Dermis blood vessel endothelial cell (primary cell): ENCODE measurements around the gene ZNF76. TPM values are rescaled to one million over a fixed set of nuclear protein-coding genes. Genes with fewer than 3 reads are reported as not detected.

ENCODE experiments used
- DNase-seq: peaks from one replicate; pipeline ENCODE4 v3.0.0; 2010
- total RNA-seq: library from RNA; depleted of rRNA; stranded (reverse); fragments of >200 nt; gene quantifications from 2 replicates; pipeline ENCODE4 v1.2.3, GENCODE V29; 2014

The ZNF76 gene
- total RNA-seq, 1 donor from 2014 or later = 27.7 TPM

DNA sequence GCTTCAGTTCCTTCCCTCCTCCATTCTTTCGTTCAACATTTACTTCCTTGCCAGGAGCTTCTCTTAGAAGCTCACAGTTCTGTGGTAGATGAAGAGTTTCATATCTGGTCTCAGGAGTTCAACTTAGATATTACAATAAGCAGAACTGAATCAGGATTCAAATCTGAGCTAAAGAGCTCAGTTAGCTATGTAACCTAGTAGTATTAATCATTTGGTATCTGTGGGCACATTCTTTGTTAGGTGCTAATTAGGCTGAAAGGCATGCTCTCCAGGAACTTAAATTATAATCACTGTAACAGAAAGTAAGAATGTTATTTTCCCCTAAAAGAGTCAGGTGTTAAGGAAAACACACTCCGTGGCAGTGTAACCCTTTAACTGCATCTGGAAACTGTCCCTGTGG is 8.4 kb downstream of the ZNF76 start:
- no peak for DNase-seq

DNA sequence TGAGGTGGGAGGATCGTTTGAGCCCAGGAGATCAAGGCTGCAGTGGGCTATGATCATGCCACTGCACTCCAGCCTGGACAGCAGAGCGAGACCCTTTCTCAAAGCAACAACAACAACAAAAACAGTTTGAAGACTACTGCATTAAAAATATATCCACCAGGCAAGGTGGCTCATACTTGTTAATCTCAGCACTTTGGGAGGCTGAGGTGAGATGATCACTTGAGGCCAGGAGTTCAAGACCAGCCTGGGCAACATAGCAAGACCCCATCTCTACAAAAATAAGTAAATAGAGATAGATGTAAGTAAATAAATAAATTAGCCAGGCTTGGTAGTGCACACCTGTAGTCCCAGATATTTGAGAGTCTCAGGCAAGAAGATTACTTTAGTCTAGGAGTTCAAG is 12.5 kb downstream of the ZNF76 start:
- DNase-seq = no peak

DNA sequence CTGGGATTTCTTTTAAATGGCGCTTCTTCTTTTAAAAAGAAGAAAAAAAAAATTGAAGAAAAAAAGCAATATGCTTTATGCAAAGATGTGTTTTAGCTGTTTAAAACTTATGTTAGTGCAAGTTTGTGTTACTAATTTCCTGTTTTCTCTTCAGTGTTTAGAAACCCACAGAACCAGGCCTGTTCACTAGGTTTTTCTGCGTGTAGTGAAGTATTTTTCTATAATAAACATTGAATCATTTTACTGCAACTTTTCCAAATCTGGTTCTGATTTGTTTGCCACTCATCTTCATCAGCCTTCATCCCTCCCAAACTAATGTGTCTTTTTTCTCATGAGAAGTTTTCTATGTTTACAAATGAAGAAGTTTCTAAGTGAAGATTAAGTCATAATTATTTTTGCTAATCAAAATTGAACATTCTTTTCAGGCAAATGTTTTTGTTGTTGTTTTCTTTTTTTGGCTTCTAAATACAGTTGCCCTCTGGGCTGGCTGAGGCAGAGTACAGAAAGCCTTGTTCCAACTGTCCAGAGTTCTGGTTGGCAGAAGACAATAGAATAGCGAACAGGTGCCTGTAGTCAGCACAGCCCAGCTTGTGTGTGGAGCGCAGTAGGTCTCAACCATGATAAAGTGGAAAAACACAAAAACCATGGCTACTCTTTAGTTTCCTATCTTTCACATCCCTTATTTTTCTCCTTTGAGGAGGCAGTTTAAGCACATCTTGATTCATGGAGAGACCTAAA is 14.5 kb downstream of the ZNF76 start:
- no peak for DNase-seq

DNA sequence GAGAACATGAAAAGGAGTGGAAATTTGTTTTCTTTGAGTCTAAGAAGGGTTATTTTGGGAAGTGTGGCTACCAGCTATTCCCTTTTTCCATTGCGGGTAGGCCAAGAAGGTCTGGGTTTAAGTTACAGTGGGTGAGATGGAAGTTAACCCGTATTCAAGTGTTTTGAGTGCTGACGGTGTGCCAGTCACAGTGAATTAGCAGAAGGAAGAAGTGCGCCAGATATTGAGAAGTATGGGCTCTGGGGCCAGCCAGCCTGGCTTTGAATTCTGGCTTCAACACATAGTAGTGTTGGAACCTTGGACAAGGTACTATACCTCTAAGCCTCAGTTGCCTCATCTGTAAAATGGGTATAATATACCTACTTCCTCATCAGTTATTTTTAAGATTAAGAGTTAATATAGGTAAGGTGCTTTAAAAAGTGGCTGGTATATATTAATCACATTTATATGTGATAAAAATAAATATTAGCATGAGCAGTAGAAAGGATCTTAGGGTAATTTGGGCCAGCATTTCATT is 16.3 kb downstream of the ZNF76 start:
- DNase-seq = no peak

DNA sequence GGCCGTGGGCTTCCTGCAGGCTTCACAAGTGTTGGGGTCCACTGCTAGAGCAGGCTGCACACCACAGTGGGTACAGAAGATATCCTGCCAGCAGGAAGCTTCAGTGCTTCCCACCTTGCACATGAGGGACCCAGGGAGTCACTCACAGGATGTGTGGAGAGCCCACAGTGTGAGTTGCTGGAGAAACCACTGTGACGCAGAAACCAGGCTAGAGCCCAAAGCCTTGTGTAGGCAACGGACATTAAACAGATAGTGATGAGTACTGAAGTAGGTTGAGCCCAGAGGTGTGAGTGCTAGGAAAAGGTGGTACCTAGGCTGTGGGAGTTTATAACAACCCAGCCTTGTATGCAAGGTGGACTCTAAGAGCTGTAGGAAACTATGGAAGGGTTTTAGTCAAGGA is 19.2 kb downstream of the ZNF76 start:
- no peak for DNase-seq

DNA sequence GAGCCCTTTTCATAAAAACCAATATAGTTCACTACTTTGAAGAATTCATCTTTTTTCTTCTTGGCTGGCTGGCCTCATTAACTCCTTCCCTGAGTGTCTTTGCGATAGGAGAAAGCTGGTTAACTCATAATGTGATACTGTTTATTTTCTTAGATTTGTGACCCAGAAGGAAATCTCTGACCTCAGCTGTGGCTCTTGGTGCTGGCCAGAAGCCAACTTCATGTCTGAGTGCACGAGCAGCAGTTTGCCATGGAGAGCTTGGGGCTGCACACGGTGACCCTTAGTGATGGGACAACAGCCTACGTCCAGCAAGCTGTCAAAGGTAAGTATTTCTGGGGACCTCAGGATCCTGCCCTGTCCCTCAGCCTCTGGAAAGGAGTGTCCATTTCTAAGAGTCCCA is 21.4 kb downstream of the ZNF76 start:
- DNase-seq = peak; percentile 66

DNA sequence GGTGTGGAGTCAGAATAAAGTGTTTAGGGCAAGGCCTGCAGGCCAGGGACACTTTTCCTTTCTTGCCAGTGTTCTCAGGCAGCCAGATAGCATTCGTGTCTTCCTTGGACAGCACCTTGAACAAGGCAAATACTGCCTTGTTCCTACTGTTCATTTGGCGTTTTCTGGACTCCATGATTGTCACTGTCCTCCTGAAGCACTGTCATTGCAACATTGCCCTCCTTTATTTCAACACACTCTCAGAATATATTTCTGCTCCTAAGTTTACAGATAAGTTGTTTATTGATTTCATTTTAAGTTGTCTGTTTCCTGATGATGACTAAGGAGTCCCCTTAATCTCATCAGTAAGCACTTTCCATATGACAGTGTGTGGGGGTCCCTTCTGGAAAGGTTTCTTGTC is 22.9 kb downstream of the ZNF76 start:
- no peak for DNase-seq

DNA sequence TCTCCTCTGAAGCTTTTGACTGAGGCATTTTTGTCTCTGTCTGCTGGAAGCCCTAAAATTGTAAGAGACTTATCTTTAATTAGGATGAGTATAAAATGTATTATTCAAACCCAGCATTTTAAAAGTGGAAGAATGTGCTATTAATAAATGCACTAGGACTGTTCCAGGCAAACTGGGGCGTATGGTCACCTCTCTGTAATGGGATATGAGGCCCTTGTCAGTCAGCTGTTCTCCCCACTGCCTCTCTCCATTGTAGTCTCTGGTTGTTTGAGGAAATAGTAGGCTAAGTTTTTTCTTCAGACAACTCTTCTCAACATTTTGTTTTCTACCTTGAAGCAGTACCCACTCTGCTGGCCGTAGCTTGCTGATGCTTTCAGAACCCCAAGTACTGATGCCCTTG is 23.8 kb downstream of the ZNF76 start:
- no peak for DNase-seq

DNA sequence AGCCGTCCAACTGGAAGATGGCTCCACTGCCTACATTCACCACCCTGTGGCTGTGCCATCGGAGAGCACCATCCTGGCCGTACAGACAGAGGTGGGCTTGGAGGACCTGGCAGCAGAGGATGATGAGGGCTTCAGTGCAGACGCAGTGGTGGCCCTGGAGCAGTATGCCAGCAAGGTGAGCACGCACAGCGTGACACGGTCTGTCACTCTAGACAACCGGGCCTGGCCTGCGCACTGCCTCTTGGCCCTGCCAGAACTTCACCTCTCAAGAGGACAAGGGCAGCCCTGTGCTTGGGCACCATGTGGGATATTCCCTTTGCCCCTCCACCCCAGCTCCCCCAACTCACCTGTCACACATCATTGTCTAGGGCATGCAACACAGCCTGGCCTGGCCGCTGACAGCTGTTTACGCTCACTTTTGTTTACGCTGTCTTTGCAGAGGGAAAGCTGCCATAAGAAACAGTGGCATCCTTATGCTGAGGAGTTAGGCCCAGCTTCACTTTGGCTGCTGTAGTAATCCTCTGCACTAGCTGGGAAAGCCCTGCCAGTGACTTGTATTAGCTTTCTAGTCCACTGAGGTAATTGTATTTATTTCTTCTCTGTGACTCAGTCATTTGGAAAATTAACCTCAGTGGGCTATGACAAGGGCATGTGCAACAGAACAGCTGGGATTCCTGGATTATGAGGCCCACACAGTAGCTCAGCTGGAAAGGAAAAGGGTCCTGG is 28.3 kb downstream of the ZNF76 start:
- no peak for DNase-seq

DNA sequence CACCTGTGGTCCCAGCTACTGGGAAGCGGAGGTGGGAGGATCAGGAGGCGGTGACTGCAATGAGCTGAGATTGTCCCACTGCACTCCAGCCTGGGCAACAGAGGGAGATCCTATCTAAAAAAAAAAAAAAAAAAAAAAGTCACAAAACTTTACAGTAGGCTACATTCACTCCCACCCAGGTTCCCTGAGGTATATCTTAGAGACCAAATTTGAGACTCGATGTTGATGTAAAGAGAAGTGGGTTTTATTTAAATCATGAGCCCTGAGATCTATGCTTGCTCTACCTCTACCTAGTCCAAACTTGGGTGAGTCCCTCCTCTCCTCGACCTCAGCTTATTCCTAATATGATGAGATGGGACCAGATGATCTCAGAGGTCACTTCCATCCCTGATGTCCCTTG is 29.3 kb downstream of the ZNF76 start:
- no peak for DNase-seq

DNA sequence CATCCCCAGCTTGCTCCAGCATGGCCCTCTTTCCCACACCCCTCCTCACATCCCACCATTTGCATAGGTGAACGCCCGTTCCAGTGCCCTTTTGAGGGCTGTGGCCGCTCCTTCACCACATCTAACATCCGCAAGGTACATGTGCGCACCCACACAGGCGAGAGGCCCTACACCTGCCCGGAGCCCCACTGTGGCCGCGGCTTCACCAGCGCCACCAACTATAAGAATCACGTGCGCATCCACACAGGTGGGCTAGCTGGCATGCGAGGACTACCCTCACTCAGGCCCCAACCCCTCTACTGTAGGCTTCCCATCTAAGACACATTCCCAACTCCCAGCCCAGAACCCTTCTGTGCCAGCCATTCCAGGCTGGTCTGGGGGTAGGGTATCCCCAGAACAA is 32.0 kb downstream of the ZNF76 start:
- DNase-seq = no peak

DNA sequence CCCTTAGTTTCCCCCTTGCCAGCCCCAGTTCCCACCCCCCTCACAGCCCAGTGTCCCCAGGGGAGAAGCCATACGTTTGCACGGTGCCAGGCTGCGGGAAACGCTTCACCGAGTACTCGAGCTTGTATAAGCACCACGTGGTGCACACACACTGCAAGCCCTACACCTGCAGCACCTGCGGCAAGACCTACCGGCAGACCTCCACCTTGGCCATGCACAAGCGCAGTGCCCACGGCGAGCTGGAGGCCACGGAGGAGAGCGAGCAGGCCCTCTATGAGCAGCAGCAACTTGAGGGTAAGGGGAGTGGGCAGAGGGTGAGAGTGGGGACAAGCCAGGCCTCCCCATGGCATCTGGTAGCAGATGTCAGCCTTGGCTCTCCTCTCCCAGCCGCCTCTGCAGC is 33.0 kb downstream of the ZNF76 start:
- no peak for DNase-seq

DNA sequence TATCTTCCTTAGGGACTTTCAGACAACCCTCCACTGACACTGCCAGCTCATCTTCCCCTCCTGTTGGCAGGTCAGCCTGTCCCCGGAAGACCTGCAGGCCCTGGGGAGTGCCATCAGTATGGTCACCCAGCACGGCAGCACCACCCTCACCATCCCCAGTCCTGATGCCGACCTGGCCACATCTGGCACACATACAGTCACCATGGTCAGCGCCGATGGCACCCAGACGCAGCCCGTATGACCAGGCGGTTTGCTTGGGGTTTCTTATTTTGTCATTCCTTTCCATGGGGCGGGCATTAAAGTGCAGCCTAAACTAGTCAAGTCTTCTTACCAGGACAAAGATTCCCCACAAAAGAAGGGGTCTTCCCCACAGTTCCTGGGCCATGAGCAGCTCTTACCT is 34.1 kb downstream of the ZNF76 start:
- DNase-seq = no peak

DNA sequence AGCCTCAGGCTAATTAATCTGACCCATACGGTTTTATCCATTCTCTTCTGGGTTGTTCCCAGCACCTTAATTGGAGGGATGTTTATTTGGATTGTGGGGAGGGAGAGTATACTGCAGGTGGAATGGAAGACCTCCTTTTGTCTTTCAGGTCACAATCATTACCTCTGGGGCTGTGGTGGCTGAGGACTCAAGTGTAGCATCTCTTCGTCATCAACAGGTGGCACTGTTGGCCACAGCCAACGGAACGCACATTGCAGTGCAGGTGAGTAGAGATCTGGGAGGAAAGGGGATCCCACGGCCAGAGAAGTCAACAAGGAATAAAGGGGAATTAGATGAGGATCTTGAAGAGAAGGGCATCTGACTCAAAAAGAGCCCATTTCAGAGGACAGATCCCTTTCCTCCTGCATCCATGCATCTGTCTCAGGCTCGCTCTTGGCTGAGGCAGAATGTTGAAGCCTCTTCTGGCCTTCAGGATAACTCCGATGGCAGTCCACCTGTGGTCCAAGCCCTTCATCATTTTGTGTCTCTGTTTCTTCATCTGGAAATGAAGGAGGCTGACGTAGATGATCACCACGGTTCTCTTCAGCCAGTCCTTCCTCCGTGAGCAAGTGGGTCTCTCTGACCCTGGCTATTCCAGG is 34.9 kb downstream of the ZNF76 start:
- peak; percentile 68 for DNase-seq

DNA sequence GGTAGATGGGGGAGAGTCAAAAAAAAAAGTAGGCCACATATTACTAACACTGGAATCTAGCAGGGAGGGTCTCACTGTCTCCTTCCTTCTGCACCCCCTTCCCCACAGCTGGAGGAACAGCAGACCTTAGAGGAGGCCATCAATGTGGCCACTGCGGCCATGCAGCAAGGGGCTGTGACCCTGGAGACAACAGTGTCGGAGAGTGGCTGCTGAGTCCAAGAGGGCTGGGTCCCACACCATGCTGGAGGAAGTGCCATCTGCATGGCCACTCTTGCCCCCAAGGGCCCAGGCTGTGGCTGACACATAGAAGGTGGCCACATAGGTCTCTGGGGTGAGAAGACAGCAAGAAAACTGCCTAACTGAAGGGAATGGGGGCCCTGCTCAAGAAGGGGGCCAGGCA is 35.5 kb downstream of the ZNF76 start:
- no peak for DNase-seq

DNA sequence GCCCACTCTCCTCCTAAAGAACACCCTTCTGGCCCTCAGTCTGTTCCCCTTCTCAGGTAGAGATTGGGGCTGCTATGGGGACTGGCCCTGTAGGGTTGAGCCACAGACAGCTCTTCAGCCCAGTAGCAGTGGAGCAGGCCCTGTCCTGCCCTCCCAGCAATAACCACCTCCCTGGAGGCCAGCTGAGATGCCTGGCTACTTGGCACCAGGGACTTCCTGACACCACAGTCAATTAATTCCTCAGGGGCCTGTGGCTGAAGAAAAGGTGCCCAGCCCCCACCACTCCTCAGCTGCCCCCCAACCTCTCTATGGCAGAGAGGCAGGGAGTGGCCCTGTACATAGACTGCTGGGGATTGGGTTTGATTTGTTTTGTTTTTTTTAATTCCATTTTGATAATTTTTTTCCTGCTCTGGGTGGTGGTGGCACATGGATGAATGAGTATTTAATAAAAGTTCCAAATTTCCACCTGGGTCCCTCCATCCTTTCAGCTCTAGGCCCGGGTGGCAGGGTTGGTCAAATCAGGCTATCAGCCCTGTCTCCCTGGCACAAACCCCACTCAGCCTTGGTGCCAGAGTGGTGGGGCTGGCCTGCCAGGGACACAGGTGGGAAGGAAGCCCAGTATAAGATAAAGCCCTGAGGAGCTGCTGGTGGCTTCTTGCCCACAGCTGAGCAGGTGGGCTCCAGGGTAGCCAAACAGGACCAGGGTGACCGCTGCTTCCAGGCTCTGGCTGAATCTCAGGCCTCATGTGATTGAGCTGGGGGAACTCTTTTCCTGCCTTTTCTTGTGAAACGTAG is 36.2 kb downstream of the ZNF76 start:
- no peak for DNase-seq

DNA sequence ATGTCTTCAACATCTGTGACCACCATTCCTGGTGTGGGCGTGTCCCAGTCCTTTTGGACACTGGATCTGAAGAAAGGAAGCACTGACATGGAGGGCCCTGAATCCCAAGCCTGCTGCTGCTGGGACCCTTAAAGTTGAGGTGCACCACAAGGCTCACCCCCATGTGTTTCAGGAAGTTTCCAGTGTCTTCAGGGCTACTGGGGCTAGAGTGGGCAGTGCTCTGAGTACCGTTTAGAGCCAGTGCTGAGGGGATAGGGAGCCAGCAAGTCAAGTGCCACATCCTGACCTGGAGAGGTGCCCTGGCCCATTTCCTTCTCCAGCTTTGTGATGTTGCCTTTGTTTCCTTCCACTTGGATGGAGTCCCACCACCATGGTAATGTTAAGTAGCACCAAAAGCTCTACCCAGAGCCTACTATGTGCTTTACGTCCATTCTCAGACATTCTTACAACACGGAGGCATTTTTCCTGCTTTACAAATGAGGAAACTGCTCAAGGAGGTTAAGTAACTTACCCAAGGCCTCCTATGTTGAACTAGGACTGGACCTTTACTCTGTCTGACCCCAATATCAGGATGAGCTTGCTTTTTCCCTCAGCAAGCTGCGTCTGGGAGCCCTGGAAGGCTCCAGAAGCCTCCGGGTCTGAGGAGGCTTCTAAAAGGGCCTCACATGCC is 37.5 kb downstream of the ZNF76 start:
- no peak for DNase-seq

DNA sequence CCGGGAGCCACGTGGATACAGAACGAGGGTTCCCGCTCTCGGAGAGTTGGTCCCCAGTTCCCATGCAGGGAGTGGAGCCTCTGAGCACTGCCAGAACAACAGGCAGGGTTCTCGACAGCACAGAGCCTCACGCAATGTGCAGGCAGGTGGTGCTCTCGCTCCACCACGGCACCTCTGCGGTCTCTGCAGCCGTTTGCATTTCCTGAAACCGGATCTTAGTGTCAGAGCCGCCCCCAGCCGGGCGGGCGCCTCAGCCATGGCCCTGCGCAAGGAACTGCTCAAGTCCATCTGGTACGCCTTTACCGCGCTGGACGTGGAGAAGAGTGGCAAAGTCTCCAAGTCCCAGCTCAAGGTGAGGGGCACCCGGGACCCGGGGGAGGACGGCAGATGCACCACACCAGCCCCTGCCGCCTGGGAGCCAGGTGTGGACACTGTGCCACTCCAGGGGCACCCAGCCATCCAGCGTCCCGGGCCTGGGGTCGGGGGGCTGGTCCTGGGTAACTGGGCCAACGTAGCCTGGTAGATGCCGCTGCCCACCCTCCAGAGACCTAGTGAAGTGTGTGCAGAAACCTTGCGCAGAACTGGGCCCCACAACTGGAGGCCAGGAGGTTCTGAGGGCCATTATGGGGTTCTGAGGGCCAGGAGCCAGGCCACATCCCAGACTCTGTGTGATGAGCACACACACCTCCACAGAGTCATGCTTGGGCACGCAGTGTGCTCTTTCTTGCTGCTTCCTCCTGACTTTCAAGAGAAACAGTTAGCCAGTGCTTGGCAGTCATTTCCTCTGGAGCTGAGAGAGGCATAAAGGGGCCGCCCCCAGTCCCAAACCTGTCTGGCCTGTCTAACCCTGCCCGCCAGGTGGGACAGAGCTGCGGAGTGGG is 38.3 kb downstream of the ZNF76 start, which contains the start of gene DEF6:
Gene DEF6 (plus strand): TSS at position 218 of the 881 bp plus-strand sequence. CDS start 39 bp downstream, at position 257.
- DNase-seq = peak; percentile 91

DNA sequence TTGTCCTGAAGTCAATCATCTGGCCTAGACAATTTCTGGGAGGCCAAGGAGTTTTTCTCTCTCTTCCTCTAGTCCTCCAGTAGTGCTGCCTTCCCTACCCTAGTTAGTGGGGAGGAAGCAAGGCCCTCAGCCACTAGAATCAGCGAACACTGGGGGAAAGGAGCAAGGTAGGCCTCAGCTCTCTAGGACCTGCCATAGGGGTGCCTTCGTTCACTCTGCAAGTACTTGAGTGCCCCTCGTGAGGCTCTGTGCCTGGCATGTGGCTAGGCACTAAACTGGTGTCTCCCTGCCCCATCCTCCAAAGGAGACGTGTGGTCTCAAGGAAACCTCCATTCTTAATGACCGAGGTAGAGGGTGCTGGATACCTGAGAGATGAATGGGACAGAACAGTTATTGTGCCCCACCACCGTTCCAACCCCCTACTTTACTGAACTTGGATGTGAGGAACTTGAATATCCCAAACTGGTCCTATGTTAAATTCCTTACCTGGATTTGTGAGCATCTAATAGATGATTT is 39.1 kb downstream of the ZNF76 start:
- DNase-seq = no peak

DNA sequence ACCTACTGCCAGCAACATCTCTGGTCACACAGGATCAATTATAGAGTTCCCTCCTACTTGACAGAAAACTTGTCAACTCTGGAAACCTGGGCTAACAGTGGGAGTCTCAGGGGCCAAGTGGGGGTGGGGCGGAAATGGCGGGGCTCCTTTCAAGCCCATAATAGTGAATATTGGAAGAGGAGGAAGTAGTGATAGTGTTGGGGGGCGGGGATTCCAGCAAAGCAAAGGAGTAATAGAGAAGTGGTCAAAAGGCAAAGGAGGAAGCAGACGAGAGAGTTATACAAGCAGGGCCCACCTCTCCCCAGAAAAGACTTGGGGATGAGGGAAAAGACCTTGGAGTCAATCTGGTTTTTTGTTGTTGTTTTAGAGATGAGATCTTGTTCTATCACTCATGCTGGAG is 40.1 kb downstream of the ZNF76 start:
- no peak for DNase-seq

DNA sequence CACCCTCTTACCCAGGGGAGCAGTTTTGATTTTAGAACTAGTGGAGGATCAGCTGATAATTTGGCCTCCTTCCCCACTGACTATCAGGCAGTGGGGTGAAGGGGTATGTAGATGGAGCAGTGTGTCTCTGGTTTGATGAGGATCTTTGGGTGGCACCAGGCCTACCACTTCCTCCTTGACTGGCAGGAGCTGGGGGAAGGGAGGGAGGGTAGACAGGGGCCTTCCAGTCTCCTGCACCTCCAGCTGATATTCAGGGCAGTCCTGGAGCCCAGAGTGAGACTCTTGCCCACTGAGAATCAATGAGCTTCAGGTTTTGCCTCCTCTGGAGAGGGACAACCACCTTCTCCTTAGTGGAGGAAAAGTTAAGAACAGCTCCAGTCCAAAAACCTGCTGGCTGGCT is 41.3 kb downstream of the ZNF76 start:
- no peak for DNase-seq
